Nephron progenitor cell (in vitro differentiated cells): ENCODE data around the gene SLC41A3.

Experiments
- DNase-seq: peaks from one replicate; pipeline ENCODE4 v3.0.0; 2021
- H3K27ac Mint-ChIP-seq: 2 replicates; pipeline ENCODE4 v1.8.0; 2021; ENCODE audit warnings: mild to moderate bottlenecking, moderate library complexity, mixed read lengths
- H3K27me3 Mint-ChIP-seq: 2 replicates; pipeline ENCODE4 v1.8.0; 2021; ENCODE audit warnings: mild to moderate bottlenecking, low read depth, mixed read lengths; ENCODE audit not compliant: poor library complexity
- H3K36me3 Mint-ChIP-seq: 2 replicates; pipeline ENCODE4 v1.8.0; 2021; ENCODE audit warnings: low read depth, mixed read lengths
- H3K4me1 Mint-ChIP-seq: 2 replicates; pipeline ENCODE4 v1.8.0; 2021; ENCODE audit warnings: mixed read lengths
- H3K4me3 Mint-ChIP-seq: 2 replicates; pipeline ENCODE4 v1.8.0; 2021; ENCODE audit warnings: mild to moderate bottlenecking, moderate library complexity, mixed read lengths
- H3K9me3 Mint-ChIP-seq: 2 replicates; pipeline ENCODE4 v1.8.0; 2021; ENCODE audit warnings: mild to moderate bottlenecking, moderate library complexity, mixed read lengths
- CTCF ChIP-seq: fragments of 200-600 bp; sonication (generic); IDR thresholded peaks from 2 replicates; pipeline ENCODE4 v1.5.0; 2021; ENCODE audit warnings: antibody characterized with exemption

Gene SLC41A3

GRCh38 chr3:126057936-126058335 is 26.0 kb downstream of the SLC41A3 start:
- TF ChIP-seq CTCF, result no peak
- H3K4me3 Mint-ChIP-seq, result no peak overlapping the region
- DNase-seq, result no peak
- H3K27me3 Mint-ChIP-seq, result no peaks in the 10 kb centered on the region
- no peaks in the 10 kb centered on the region for H3K9me3 Mint-ChIP-seq
- no peak overlapping the region for H3K27ac Mint-ChIP-seq
- peaks cover 5% of the 10 kb centered on the region for H3K36me3 Mint-ChIP-seq
- H3K4me1 Mint-ChIP-seq, result peaks cover 20% of the 10 kb centered on the region

- peaks cover 24% of the 10 kb centered on the region for H3K4me1 Mint-ChIP-seq
These were observed 26.5 kb downstream of the SLC41A3 start for GRCh38 chr3:126057501-126057819.

GRCh38 chr3:126056681-126057500 is 27.0 kb downstream of the SLC41A3 start:
- H3K4me1 Mint-ChIP-seq, result peaks cover 30% of the 10 kb centered on the region
- H3K27me3 Mint-ChIP-seq, result no peaks in the 10 kb centered on the region
- H3K36me3 Mint-ChIP-seq, result peaks cover 5% of the 10 kb centered on the region
- DNase-seq, result no peak
- no peaks in the 10 kb centered on the region for H3K9me3 Mint-ChIP-seq
- no peak overlapping the region for H3K4me3 Mint-ChIP-seq
- H3K27ac Mint-ChIP-seq, result peak overlapping the region; percentile 79
- TF ChIP-seq CTCF, result no peak

More at GRCh38 chr3:126057501-126057819, 26.5 kb downstream of the SLC41A3 start:
- TF ChIP-seq CTCF, result no peak
- H3K4me3 Mint-ChIP-seq, result no peak overlapping the region
- no peak for DNase-seq
- peaks cover 5% of the 10 kb centered on the region for H3K36me3 Mint-ChIP-seq
- no peaks in the 10 kb centered on the region for H3K9me3 Mint-ChIP-seq
- no peak overlapping the region for H3K27ac Mint-ChIP-seq
- H3K27me3 Mint-ChIP-seq, result no peaks in the 10 kb centered on the region

GRCh38 chr3:126056088-126056487 is 27.8 kb downstream of the SLC41A3 start:
- no peak overlapping the region for H3K4me3 Mint-ChIP-seq
- no peak for TF ChIP-seq CTCF
- no peak overlapping the region for H3K27ac Mint-ChIP-seq
- peaks cover 37% of the 10 kb centered on the region for H3K4me1 Mint-ChIP-seq
- DNase-seq, result no peak
- H3K27me3 Mint-ChIP-seq, result no peaks in the 10 kb centered on the region
- peaks cover 5% of the 10 kb centered on the region for H3K36me3 Mint-ChIP-seq
- H3K9me3 Mint-ChIP-seq, result no peaks in the 10 kb centered on the region

GRCh38 chr3:126054870-126055269 is 29.1 kb downstream of the SLC41A3 start:
- H3K27me3 Mint-ChIP-seq, result no peaks in the 10 kb centered on the region
- no peak for TF ChIP-seq CTCF

More at GRCh38 chr3:126054870-126055269, 29.1 kb downstream of the SLC41A3 start:
- peaks cover 37% of the 10 kb centered on the region for H3K4me1 Mint-ChIP-seq
- no peak for DNase-seq
- no peak overlapping the region for H3K27ac Mint-ChIP-seq
- H3K36me3 Mint-ChIP-seq, result peaks cover 12% of the 10 kb centered on the region
- no peak overlapping the region for H3K4me3 Mint-ChIP-seq
- H3K9me3 Mint-ChIP-seq, result no peaks in the 10 kb centered on the region
